Measurements from ENCODE around the gene ZNF177.

DNA sequence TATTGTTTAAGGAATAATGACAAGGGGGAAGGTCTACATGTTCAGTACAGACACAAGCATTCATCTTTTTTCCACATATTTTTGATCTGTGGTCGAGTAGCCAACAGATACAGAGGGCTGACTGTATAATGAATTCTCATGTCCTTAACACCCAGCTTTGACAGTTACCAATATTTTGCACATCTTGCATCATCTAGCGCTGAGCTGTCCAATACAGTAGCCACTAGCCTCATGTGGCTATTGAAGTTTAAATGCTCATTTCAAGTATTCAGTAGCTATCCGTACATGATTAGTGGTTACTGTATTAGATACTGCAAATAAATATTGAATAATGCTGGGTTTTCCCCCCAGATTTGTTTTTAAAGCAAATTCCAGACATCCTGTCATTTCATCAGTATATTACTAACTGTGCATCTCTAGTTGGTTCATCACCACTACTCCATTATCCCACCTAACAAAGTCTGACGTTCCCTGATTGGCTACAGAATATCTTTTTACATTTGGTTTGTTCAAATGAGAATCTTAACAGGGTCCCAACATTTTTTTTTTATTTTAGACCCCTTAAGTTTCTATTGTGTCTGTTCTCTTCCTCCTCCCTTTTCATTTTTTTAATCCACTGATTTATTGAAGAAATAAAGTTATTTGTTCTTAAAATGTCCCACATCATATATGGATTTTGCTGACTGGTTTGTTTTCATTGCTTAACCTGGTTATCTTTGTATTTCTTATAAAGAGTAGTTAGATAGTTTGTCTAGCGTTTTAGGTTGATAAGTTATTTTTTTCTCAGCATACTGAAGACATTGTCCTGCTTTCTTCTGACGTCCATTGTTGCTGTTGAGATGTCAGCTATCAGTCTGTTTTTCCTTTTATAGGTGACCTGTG lies 8.2 kb downstream of the ZNF177 start:
- TF ChIP-seq, protein P1, sequence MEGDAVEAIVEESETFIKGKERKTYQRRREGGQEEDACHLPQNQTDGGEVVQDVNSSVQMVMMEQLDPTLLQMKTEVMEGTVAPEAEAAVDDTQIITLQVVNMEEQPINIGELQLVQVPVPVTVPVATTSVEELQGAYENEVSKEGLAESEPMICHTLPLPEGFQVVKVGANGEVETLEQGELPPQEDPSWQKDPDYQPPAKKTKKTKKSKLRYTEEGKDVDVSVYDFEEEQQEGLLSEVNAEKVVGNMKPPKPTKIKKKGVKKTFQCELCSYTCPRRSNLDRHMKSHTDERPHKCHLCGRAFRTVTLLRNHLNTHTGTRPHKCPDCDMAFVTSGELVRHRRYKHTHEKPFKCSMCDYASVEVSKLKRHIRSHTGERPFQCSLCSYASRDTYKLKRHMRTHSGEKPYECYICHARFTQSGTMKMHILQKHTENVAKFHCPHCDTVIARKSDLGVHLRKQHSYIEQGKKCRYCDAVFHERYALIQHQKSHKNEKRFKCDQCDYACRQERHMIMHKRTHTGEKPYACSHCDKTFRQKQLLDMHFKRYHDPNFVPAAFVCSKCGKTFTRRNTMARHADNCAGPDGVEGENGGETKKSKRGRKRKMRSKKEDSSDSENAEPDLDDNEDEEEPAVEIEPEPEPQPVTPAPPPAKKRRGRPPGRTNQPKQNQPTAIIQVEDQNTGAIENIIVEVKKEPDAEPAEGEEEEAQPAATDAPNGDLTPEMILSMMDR (IDR thresholded peaks at IDR 0.05): no peak
- no peak for TF ChIP-seq POLR2A (IDR thresholded peaks at IDR 0.05)
- no peak for TF ChIP-seq POLR2AphosphoS5 (IDR thresholded peaks at IDR 0.05; ENCODE audit: insufficient read depth in 1 of 2, low read depth in 1 of 2)
